Loucy (cell line): ENCODE results near the gene OCIAD1.

Experiments used
- H2AFZ ChIP-seq: fragments of 200-600 bp; sonication (generic); 2 replicates; pipeline ENCODE4 v1.6.0; 2016; ENCODE audit warnings: antibody characterized with exemption, mild to moderate bottlenecking, low read length, moderate library complexity
- H3F3A ChIP-seq: fragments of 200-600 bp; 2 replicates; pipeline ENCODE4 v1.6.0; 2016; ENCODE audit warnings: antibody characterized with exemption, low read depth, mild to moderate bottlenecking
- H3K27me3 ChIP-seq: fragments of 200-600 bp; sonication (generic); 2 replicates; pipeline ENCODE4 v1.6.1; 2014; ENCODE audit warnings: low read length, mild to moderate bottlenecking; ENCODE audit not compliant: insufficient read depth, poor library complexity, severe bottlenecking
- H3K36me3 ChIP-seq: fragments of 200-600 bp; sonication (generic); 2 replicates; pipeline ENCODE4 v1.6.1; 2016; ENCODE audit warnings: low read length; ENCODE audit not compliant: insufficient read depth
- H3K4me1 ChIP-seq: fragments of 200-600 bp; sonication (generic); 2 replicates; pipeline ENCODE4 v1.5.1; 2014; ENCODE audit warnings: low read length, mild to moderate bottlenecking; ENCODE audit not compliant: insufficient read depth, poor library complexity, severe bottlenecking
- H3K4me2 ChIP-seq: fragments of 200-600 bp; sonication (generic); 2 replicates; pipeline ENCODE4 v1.6.0; 2014; ENCODE audit warnings: antibody characterized with exemption, low read length, low read depth, mild to moderate bottlenecking; ENCODE audit not compliant: poor library complexity, severe bottlenecking
- H3K4me3 ChIP-seq: fragments of 200-600 bp; sonication (generic); 2 replicates; pipeline ENCODE4 v1.5.1; 2014; ENCODE audit warnings: low read length, mild to moderate bottlenecking, mixed read lengths; ENCODE audit not compliant: poor library complexity, severe bottlenecking
- H3K79me2 ChIP-seq: fragments of 200-600 bp; sonication (generic); 2 replicates; pipeline ENCODE4 v1.6.1; 2014; ENCODE audit warnings: low read length; ENCODE audit not compliant: insufficient read depth
- H3K9ac ChIP-seq: fragments of 200-600 bp; sonication (generic); 2 replicates; pipeline ENCODE4 v1.6.0; 2014; ENCODE audit warnings: mild to moderate bottlenecking, low read depth, low read length, moderate library complexity; ENCODE audit not compliant: poor library complexity, severe bottlenecking
- H3K9me2 ChIP-seq: fragments of 200-600 bp; sonication (generic); replicated peaks from 2 replicates; pipeline ENCODE4 v1.6.1; 2016; ENCODE audit warnings: low read depth, low read length, mixed read lengths
- H3K9me3 ChIP-seq: fragments of 200-600 bp; sonication (generic); 2 replicates; pipeline ENCODE4 v1.6.1; 2014; ENCODE audit warnings: mild to moderate bottlenecking, antibody characterized with exemption, low read length, low read depth; ENCODE audit not compliant: insufficient read depth
- H4K20me1 ChIP-seq: fragments of 200-600 bp; sonication (generic); 2 replicates; pipeline ENCODE4 v1.6.0; 2014; ENCODE audit warnings: antibody characterized with exemption, low read length, mild to moderate bottlenecking; ENCODE audit not compliant: insufficient read depth, poor library complexity, severe bottlenecking
- CTCF ChIP-seq: fragments of 200-600 bp; sonication (generic); conservative IDR thresholded peaks from 2 replicates; pipeline ENCODE4 v1.5.1; 2014; ENCODE audit warnings: mild to moderate bottlenecking, antibody characterized with exemption, low read length
- EZH2phosphoT487 ChIP-seq: fragments of 200-600 bp; IDR thresholded peaks from 2 replicates; pipeline ENCODE4 v1.6.1; 2018; ENCODE audit warnings: antibody characterized with exemption, mild to moderate bottlenecking, moderate library complexity, borderline replicate concordance

Gene OCIAD1

GRCh38 chr4:48830706-48831531 lies at the start of gene OCIAD1:
Gene OCIAD1 (plus strand): TSS chr4:48831088. CDS start chr4:48832625, 1,537 bp downstream.
- Histone ChIP-seq H3K27me3 (peaks cover 7% of the 10 kb centered on the region), H3K9me2 (no peaks in the 10 kb centered on the region)

GRCh38 chr4:48781968-48782367 lies 48.9 kb upstream of the OCIAD1 start:
- peaks cover 28% of the 10 kb centered on the region for H3K4me1 ChIP-seq
- peaks cover 24% of the 10 kb centered on the region for H3K79me2 ChIP-seq
- H3F3A ChIP-seq, result no peaks in the 10 kb centered on the region
- H2AFZ ChIP-seq, result no peak overlapping the region
- no peak overlapping the region for H3K9ac ChIP-seq
- H3K9me2 ChIP-seq, result no peaks in the 10 kb centered on the region
- H3K4me2 ChIP-seq, result no peak overlapping the region
- H3K27me3 ChIP-seq, result no peaks in the 10 kb centered on the region
- H3K4me3 ChIP-seq, result no peak overlapping the region
- no peak for TF ChIP-seq CTCF
- no peak for TF ChIP-seq EZH2phosphoT487
- H3K36me3 ChIP-seq, result no peaks in the 10 kb centered on the region
- no peaks in the 10 kb centered on the region for H3K9me3 ChIP-seq
- H4K20me1 ChIP-seq, result peaks cover 24% of the 10 kb centered on the region

More at GRCh38 chr4:48830706-48831531, at the start of gene OCIAD1:
- H3K36me3 ChIP-seq, result peaks cover 17% of the 10 kb centered on the region
- H3K4me2 ChIP-seq, result peak within 1 kb of the TSS; percentile 88
- no peaks in the 10 kb centered on the region for H3K9me3 ChIP-seq
- peaks cover 30% of the 10 kb centered on the region for H4K20me1 ChIP-seq
- H3K79me2 ChIP-seq, result peaks cover 50% of the 10 kb centered on the region
- H3K9ac ChIP-seq, result peak within 1 kb of the TSS; percentile 94
- no peaks in the 10 kb centered on the region for H3F3A ChIP-seq
- H3K4me1 ChIP-seq, result peaks cover 21% of the 10 kb centered on the region
- H3K4me3 ChIP-seq, result peak within 1 kb of the TSS; percentile 99
- H2AFZ ChIP-seq, result peak within 1 kb of the TSS; percentile 91
- TF ChIP-seq EZH2phosphoT487 (no peak), CTCF (no peak)

- H2AFZ ChIP-seq, result no peak overlapping the region
- H3K36me3 ChIP-seq, result no peaks in the 10 kb centered on the region
- H3K4me2 ChIP-seq, result no peak overlapping the region
- H3K79me2 ChIP-seq, result no peaks in the 10 kb centered on the region
- H3F3A ChIP-seq, result no peaks in the 10 kb centered on the region
- peaks cover 9% of the 10 kb centered on the region for H3K4me1 ChIP-seq
- H3K9me2 ChIP-seq, result no peaks in the 10 kb centered on the region
- no peak for TF ChIP-seq CTCF
- TF ChIP-seq EZH2phosphoT487, result no peak
- no peak overlapping the region for H3K9ac ChIP-seq
- no peak overlapping the region for H3K4me3 ChIP-seq
- no peaks in the 10 kb centered on the region for H3K9me3 ChIP-seq
- H3K27me3 ChIP-seq, result no peaks in the 10 kb centered on the region
- no peaks in the 10 kb centered on the region for H4K20me1 ChIP-seq
These were observed 45.6 kb upstream of the OCIAD1 start for GRCh38 chr4:48785302-48785701.
